Right atrium auricular region (tissue), 2 donors: ENCODE measurements around the gene LRMDA. TPM values are rescaled to one million over a fixed set of nuclear protein-coding genes. Genes with fewer than 3 reads are reported as not detected.
A peak's percentile ranks its signal among the peaks of the same experiment; 100 is the strongest.

Experiments
- DNase-seq: peaks from one replicate; pipeline ENCODE4 v3.0.0-alpha.2; 2019; ENCODE audit warnings: low spot score
- H3K27ac ChIP-seq, 2 donors: fragments of 200-600 bp; sonication (generic); 1 replicate in 1 of 2; 2 replicates in 1 of 2; pipeline ENCODE4 v1.5.1; 2016 to 2019
- H3K27me3 ChIP-seq, 2 donors: fragments of 200-600 bp; sonication (generic); one replicate each; pipeline versions ENCODE4 v1.5.1 to v1.6.0; 2017 to 2019
- H3K36me3 ChIP-seq: fragments of 200-600 bp; sonication (generic); one replicate; pipeline ENCODE4 v1.5.1; 2016
- H3K4me1 ChIP-seq, 2 donors: fragments of 200-600 bp; sonication (generic); one replicate each; pipeline versions ENCODE4 v1.5.1 to v1.6.0; 2017 to 2019
- H3K4me3 ChIP-seq, 2 donors: fragments of 200-600 bp; sonication (generic); 1 replicate in 1 of 2; 2 replicates in 1 of 2; pipeline ENCODE4 v1.5.1; 2017 to 2019; ENCODE audit warnings: mild to moderate bottlenecking in 1 of 2, moderate library complexity in 1 of 2
- H3K9me3 ChIP-seq, 2 donors: fragments of 200-600 bp; sonication (generic); one replicate each; pipeline ENCODE4 v1.5.1; 2019
- total RNA-seq, 2 donors: library from RNA; depleted of rRNA; stranded (reverse); fragments of >200 nt; gene quantifications; one replicate each; pipeline ENCODE4 v1.1.0, GENCODE V29; 2016
- TF ChIP-seq, protein P1 (sequence below), 2 donors: fragments of 200-600 bp; sonication (generic); IDR thresholded peaks; one replicate each; pipeline ENCODE4 v1.5.1; 2019; ENCODE audit warnings: antibody characterized with exemption in 2 of 2

The LRMDA gene
- total RNA-seq, 2 donors from 2014 or later = 6.1 to 19.1 TPM

DNA sequence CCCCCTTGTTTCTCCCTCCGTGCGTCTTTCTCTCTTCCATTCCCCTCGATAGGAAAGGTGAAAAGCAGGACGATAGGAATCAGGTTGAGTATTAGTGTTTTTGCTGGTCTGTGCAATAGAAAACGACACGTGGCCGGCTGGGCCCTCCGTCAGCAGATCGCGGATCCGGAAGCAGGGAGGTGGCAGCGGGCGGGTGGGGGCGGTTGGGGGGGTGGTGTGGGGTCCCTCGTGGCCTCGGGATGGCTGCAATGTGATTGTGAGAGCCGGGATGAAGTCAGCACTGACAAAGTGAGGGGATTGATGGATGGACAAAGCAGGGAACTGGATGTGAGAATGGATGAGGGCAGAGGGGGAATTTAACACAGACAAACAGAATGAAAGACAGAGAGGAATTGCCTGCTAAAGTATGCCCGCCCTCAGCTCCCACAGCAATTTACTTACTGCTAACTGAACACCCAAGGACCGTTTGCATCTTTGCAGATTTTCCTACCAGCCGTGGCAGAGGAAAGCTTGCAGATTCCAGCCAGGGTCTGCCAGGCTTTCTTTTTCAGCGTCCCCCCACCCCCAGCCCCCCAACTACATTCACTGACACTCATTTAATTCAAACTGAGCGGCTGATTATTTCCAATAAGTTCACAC, 280.9 kb downstream of the LRMDA start:
- Histone ChIP-seq H3K36me3 (no peaks in the 10 kb centered on the region), H3K27me3 (no peaks in the 10 kb centered on the region), H3K9me3 (no peaks in the 10 kb centered on the region), H3K27ac (no peak overlapping the region), H3K4me1 (no peaks in the 10 kb centered on the region), H3K4me3 (peak overlapping the region in 1 of 2 donors; percentile 6)
- no peak for DNase-seq
- TF ChIP-seq, protein P1, sequence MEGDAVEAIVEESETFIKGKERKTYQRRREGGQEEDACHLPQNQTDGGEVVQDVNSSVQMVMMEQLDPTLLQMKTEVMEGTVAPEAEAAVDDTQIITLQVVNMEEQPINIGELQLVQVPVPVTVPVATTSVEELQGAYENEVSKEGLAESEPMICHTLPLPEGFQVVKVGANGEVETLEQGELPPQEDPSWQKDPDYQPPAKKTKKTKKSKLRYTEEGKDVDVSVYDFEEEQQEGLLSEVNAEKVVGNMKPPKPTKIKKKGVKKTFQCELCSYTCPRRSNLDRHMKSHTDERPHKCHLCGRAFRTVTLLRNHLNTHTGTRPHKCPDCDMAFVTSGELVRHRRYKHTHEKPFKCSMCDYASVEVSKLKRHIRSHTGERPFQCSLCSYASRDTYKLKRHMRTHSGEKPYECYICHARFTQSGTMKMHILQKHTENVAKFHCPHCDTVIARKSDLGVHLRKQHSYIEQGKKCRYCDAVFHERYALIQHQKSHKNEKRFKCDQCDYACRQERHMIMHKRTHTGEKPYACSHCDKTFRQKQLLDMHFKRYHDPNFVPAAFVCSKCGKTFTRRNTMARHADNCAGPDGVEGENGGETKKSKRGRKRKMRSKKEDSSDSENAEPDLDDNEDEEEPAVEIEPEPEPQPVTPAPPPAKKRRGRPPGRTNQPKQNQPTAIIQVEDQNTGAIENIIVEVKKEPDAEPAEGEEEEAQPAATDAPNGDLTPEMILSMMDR (IDR thresholded peaks at IDR 0.05) = no peak

DNA sequence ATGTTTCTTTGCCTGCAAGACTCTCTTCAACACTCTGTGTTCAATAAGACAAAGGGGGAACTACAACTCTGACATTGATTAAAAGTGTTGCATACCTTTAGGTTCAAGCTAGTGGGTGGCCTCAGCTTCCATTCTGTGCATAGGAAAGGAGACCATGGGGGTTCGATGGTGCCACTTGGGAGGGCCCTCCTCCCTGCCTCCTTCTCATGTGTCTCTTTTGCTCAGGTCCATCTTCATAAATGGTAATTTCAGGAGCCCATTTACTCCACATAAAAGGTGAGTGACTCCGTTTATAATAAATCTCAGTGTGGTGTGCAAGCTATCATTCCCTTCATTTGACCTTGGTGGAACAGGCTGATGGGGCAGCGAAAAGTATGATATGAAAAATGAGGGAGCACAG, 285.1 kb downstream of the LRMDA start:
- Histone ChIP-seq H3K4me3 (no peak overlapping the region), H3K36me3 (no peaks in the 10 kb centered on the region), H3K4me1 (no peaks in the 10 kb centered on the region), H3K27ac (no peak overlapping the region), H3K27me3 (no peaks in the 10 kb centered on the region), H3K9me3 (no peaks in the 10 kb centered on the region)
- no peak for DNase-seq
- TF ChIP-seq, protein P1 (IDR thresholded peaks at IDR 0.05) = no peak

DNA sequence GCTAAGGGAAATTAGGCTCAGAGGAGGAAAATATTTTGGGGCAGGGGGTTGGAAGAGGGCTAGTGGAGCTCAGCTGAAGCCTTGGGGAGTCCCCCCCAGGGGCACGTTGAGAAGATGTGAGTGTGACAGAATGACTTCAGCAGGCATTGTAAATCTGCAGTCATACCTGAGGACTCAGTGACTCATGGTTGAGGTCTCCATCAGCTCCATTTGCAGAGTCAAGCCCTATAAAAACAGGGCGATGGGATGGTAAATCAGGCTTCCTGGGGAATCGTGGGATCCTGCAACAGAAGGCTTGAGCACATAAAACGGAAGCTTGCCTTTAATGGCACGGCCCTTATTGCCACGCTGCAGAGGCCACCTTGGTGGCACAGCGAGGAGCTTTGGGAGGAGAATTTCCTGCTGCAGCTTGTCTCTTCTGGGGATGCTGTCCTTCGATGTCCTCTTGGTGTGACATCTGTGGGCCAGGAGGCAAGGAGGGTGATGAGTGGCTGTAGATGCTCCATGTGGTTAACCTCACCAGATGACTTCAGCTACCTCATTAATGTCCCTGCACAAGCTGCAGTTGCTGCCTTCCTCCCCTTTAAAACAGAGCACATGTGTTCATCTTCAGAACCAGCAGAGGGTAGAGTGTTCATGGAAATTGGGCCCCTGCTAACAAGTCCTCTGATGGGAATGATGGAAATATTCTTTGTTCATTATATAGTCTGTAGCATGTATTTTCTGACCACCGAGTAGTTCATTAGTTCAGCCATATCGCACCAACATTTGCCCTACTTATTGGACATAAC, 285.9 kb downstream of the LRMDA start:
- no peak for DNase-seq
- no peak overlapping the region for H3K27ac ChIP-seq

DNA sequence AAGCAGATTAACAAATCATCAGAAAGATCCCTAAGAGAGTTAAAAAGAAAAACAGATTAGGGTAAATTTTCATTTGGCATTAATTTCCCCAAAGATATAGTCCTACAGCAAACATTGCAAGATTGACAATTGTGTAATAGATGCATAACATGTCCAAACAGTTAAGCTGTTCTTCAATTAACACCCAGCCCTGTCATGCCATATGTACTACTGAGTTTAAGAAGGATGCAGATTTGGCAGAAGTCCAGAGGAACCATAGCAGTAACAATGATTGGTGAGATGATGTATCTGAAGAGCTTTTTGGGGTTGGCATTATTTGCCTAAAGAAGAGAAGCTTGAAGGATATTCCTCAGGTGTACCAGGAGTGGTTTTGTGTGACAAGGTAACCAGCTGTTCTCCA, 287.6 kb downstream of the LRMDA start:
- Histone ChIP-seq H3K9me3 (no peaks in the 10 kb centered on the region), H3K4me3 (no peak overlapping the region), H3K4me1 (no peaks in the 10 kb centered on the region), H3K36me3 (no peaks in the 10 kb centered on the region), H3K27me3 (no peaks in the 10 kb centered on the region), H3K27ac (no peak overlapping the region)
- TF ChIP-seq, protein P1 (IDR thresholded peaks at IDR 0.05) = no peak
- DNase-seq = no peak

More for the DNA sequence above, 285.9 kb downstream of the LRMDA start:
- Histone ChIP-seq H3K27me3 (no peaks in the 10 kb centered on the region), H3K4me1 (no peaks in the 10 kb centered on the region), H3K4me3 (no peak overlapping the region), H3K36me3 (no peaks in the 10 kb centered on the region), H3K9me3 (no peaks in the 10 kb centered on the region)
- TF ChIP-seq, protein P1 (IDR thresholded peaks at IDR 0.05) = no peak

DNA sequence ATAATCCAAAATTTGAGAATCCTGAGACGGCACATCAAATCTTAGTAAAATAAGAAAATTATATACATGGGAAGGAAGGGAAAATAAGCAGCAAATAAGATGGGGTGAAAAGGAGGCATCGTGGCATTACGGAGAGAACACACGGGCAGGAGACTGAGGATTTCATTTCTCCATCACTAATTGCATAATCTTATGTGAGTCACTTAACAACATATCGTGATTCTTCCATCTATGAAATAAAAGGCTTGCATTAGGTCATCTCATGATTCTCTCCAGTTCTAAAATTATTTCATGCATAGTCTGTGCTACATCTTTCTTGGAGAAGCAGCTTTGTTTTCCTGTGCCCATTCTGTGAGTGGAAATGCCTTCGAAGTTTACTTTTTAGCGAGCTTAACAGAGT, 288.7 kb downstream of the LRMDA start:
- Histone ChIP-seq H3K4me1 (no peaks in the 10 kb centered on the region), H3K36me3 (no peaks in the 10 kb centered on the region), H3K9me3 (no peaks in the 10 kb centered on the region), H3K27ac (no peak overlapping the region), H3K4me3 (no peak overlapping the region), H3K27me3 (no peaks in the 10 kb centered on the region)
- DNase-seq = no peak
- TF ChIP-seq, protein P1 (IDR thresholded peaks at IDR 0.05) = no peak
